ENCODE measurements around the gene YY1AP1.
A peak's percentile ranks its signal among the peaks of the same experiment; 100 is the strongest.

- TF ChIP-seq CTCF (IDR thresholded peaks at IDR 0.05) (peak in 2 of 3 donors; percentile 41 to 63), POLR2A (IDR thresholded peaks at IDR 0.05) (no peak), POLR2AphosphoS5 (IDR thresholded peaks at IDR 0.05) (no peak)
These were observed 40.1 kb downstream of the YY1AP1 start for GRCh38 chr1:155648207-155649147.
